DOHH2 (cell line): ENCODE measurements around the gene SH3RF3.

Experiments
- H3F3A ChIP-seq: fragments of 200-600 bp; sonication (generic), shearing (Covaris generic); 2 replicates; pipeline ENCODE4 v1.6.0; 2016; ENCODE audit warnings: antibody characterized with exemption, mild to moderate bottlenecking; ENCODE audit not compliant: control insufficient read depth, insufficient read depth
- H3K27ac ChIP-seq: fragments of 200-600 bp; sonication (generic); 2 replicates; pipeline ENCODE4 v1.5.1; 2014; ENCODE audit warnings: low read depth, mild to moderate bottlenecking, low read length, moderate library complexity
- H3K27me3 ChIP-seq: fragments of 200-600 bp; sonication (generic); 2 replicates; pipeline ENCODE4 v1.6.1; 2014; ENCODE audit warnings: mild to moderate bottlenecking, low read length, mixed read lengths; ENCODE audit not compliant: control insufficient read depth
- H3K36me3 ChIP-seq: fragments of 200-600 bp; sonication (generic); 2 replicates; pipeline ENCODE4 v1.6.1; 2014; ENCODE audit warnings: mild to moderate bottlenecking, low read length, moderate library complexity, mixed read lengths; ENCODE audit not compliant: control insufficient read depth
- H3K4me1 ChIP-seq: fragments of 200-600 bp; sonication (generic); 2 replicates; pipeline ENCODE4 v1.6.1; 2014; ENCODE audit warnings: mild to moderate bottlenecking, low read length, mixed read lengths; ENCODE audit not compliant: control insufficient read depth
- H3K4me2 ChIP-seq: fragments of 200-600 bp; sonication (generic); 2 replicates; pipeline ENCODE4 v1.6.0; 2014; ENCODE audit warnings: mild to moderate bottlenecking, low read length, moderate library complexity
- H3K4me3 ChIP-seq: fragments of 200-600 bp; sonication (generic); 2 replicates; pipeline ENCODE4 v1.5.1; 2014; ENCODE audit warnings: mild to moderate bottlenecking, low read length, mixed read lengths
- H3K79me2 ChIP-seq: fragments of 200-600 bp; sonication (generic); 2 replicates; pipeline ENCODE4 v1.6.1; 2014; ENCODE audit warnings: mild to moderate bottlenecking, low read length, mixed read lengths; ENCODE audit not compliant: control insufficient read depth
- H3K9me2 ChIP-seq: fragments of 200-600 bp; sonication (generic); replicated peaks from 2 replicates; pipeline ENCODE4 v1.6.1; 2014; ENCODE audit warnings: mild to moderate bottlenecking, low read length, mixed read lengths; ENCODE audit not compliant: control insufficient read depth
- H3K9me3 ChIP-seq: fragments of 200-600 bp; sonication (generic); 2 replicates; pipeline ENCODE4 v1.6.1; 2014; ENCODE audit warnings: antibody characterized with exemption, low read length, mixed read lengths; ENCODE audit not compliant: control insufficient read depth, insufficient read depth
- H4K20me1 ChIP-seq: fragments of 200-600 bp; sonication (generic); 2 replicates; pipeline ENCODE4 v1.6.0; 2014; ENCODE audit warnings: low read depth, mild to moderate bottlenecking, antibody characterized with exemption, low read length, moderate library complexity; ENCODE audit not compliant: control insufficient read depth, insufficient read depth
- CTCF ChIP-seq: fragments of 200-600 bp; sonication (generic); IDR thresholded peaks from one replicate; pipeline ENCODE4 v1.5.1; 2014; ENCODE audit warnings: antibody characterized with exemption, mild to moderate bottlenecking, low read depth, low read length; ENCODE audit not compliant: poor library complexity, severe bottlenecking
- EZH2phosphoT487 ChIP-seq: fragments of 200-600 bp; sonication (generic); IDR thresholded peaks from 2 replicates; pipeline ENCODE4 v1.6.1; 2017; ENCODE audit warnings: borderline replicate concordance, mild to moderate bottlenecking, antibody characterized with exemption, low read length, moderate library complexity, mixed read lengths

Gene SH3RF3

GRCh38 chr2:109476641-109477441 is 347.8 kb downstream of the SH3RF3 start:
- Histone ChIP-seq H3K79me2 (no peaks in the 10 kb centered on the region), H3F3A (no peaks in the 10 kb centered on the region), H3K9me2 (no peaks in the 10 kb centered on the region), H3K4me2 (no peak overlapping the region), H3K36me3 (no peaks in the 10 kb centered on the region), H3K4me3 (no peak overlapping the region), H3K9me3 (no peaks in the 10 kb centered on the region), H3K27me3 (no peaks in the 10 kb centered on the region), H3K4me1 (no peaks in the 10 kb centered on the region), H4K20me1 (no peaks in the 10 kb centered on the region), H3K27ac (no peak overlapping the region)
- TF ChIP-seq CTCF (no peak), EZH2phosphoT487 (no peak)

- H3K27me3 ChIP-seq, result no peaks in the 10 kb centered on the region
- H3K27ac ChIP-seq, result no peak overlapping the region
- H4K20me1 ChIP-seq, result no peaks in the 10 kb centered on the region
- H3K4me1 ChIP-seq, result no peaks in the 10 kb centered on the region
- H3K4me2 ChIP-seq, result no peak overlapping the region
- TF ChIP-seq EZH2phosphoT487 (no peak), CTCF (no peak)
- H3K36me3 ChIP-seq, result no peaks in the 10 kb centered on the region
- H3K79me2 ChIP-seq, result no peaks in the 10 kb centered on the region
- H3F3A ChIP-seq, result no peaks in the 10 kb centered on the region
- no peak overlapping the region for H3K4me3 ChIP-seq
- no peaks in the 10 kb centered on the region for H3K9me2 ChIP-seq
- H3K9me3 ChIP-seq, result no peaks in the 10 kb centered on the region
Measured at GRCh38 chr2:109478906-109479493, 350.0 kb downstream of the SH3RF3 start.

- H3K27ac ChIP-seq, result no peak overlapping the region
- no peaks in the 10 kb centered on the region for H3K9me2 ChIP-seq
- no peaks in the 10 kb centered on the region for H4K20me1 ChIP-seq
- H3K4me1 ChIP-seq, result no peaks in the 10 kb centered on the region
- H3F3A ChIP-seq, result no peaks in the 10 kb centered on the region
- TF ChIP-seq EZH2phosphoT487, result no peak
- no peak for TF ChIP-seq CTCF
- no peak overlapping the region for H3K4me2 ChIP-seq
- H3K9me3 ChIP-seq, result no peaks in the 10 kb centered on the region
- no peaks in the 10 kb centered on the region for H3K27me3 ChIP-seq
- H3K79me2 ChIP-seq, result no peaks in the 10 kb centered on the region
- H3K4me3 ChIP-seq, result no peak overlapping the region
- H3K36me3 ChIP-seq, result no peaks in the 10 kb centered on the region
Measured at GRCh38 chr2:109479804-109480203, 350.8 kb downstream of the SH3RF3 start.
